Endothelial cell of umbilical vein (primary cell): ENCODE data around the gene HOXC5.

ENCODE experiments used
- POLR2AphosphoS5 ChIP-seq: IDR thresholded peaks from 2 replicates; pipeline ENCODE4 v1.6.1; 2012; ENCODE audit warnings: low read depth, mild to moderate bottlenecking, control low read depth, low read length, moderate library complexity; ENCODE audit not compliant: insufficient read depth
- TF ChIP-seq, protein P1 (sequence below), 2 donors: IDR thresholded peaks; 1 replicate in 1 of 2; 2 replicates in 1 of 2; pipeline ENCODE4 v1.5.1; 2011; ENCODE audit warnings: low read length in 2 of 2, mild to moderate bottlenecking in 2 of 2, moderate library complexity in 2 of 2, control low read depth in 1 of 2, inconsistent platforms in 1 of 2, low read depth in 1 of 2; ENCODE audit not compliant: insufficient read depth in 1 of 2; ENCODE audit errors: extremely low read depth in 1 of 2

DNA sequence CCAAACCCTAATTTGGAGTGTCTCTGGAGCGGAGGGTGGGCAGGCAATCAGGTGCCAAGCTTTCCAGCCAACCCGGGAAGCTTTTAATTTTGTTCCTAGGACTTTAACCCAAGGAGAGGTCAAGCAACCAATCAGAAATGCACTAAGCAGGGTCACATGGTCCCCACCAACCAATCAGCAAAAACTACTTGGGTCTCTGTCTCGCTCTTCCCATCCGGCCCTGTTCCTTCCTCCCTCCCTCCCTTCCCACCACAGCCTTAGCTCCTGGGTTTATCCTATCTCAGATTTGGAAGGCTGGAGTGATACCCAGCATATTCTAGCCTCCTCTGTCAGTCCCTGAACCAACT lies 7.3 kb downstream of the HOXC5 start:
- TF ChIP-seq, protein P1, sequence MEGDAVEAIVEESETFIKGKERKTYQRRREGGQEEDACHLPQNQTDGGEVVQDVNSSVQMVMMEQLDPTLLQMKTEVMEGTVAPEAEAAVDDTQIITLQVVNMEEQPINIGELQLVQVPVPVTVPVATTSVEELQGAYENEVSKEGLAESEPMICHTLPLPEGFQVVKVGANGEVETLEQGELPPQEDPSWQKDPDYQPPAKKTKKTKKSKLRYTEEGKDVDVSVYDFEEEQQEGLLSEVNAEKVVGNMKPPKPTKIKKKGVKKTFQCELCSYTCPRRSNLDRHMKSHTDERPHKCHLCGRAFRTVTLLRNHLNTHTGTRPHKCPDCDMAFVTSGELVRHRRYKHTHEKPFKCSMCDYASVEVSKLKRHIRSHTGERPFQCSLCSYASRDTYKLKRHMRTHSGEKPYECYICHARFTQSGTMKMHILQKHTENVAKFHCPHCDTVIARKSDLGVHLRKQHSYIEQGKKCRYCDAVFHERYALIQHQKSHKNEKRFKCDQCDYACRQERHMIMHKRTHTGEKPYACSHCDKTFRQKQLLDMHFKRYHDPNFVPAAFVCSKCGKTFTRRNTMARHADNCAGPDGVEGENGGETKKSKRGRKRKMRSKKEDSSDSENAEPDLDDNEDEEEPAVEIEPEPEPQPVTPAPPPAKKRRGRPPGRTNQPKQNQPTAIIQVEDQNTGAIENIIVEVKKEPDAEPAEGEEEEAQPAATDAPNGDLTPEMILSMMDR (IDR thresholded peaks at IDR 0.05; ENCODE audit: extremely low read depth in 1 of 2, insufficient read depth in 1 of 2, low read depth in 1 of 2, low read length in 2 of 2): no peak
- TF ChIP-seq POLR2AphosphoS5: no peak
